Measurements from ENCODE around the gene MEIS3.

MEIS3 gene

GRCh38 chr19:47458672-47459071 lies 39.3 kb upstream of the MEIS3 start (continued):
- no peak for TF ChIP-seq PATZ1 (tag by site-specific recombination; IDR thresholded peaks at IDR 0.05)
- TF ChIP-seq OVOL3 (tag by site-specific recombination; IDR thresholded peaks at IDR 0.05), result no peak
- TF ChIP-seq ZNF280C (tag by site-specific recombination; IDR thresholded peaks at IDR 0.05), result no peak
- no peak for TF ChIP-seq ZNF239 (tag by site-specific recombination; IDR thresholded peaks at IDR 0.05)
- no peak for TF ChIP-seq ZNF23 (tag by site-specific recombination; IDR thresholded peaks at IDR 0.05; ENCODE audit: borderline replicate concordance)
- no peak for TF ChIP-seq ZNF26 (tag by site-specific recombination; IDR thresholded peaks at IDR 0.05)

GRCh38 chr19:47456721-47457474 lies 37.6 kb upstream of the MEIS3 start:
- no peaks in the 10 kb centered on the region for H3K4me1 ChIP-seq (ENCODE audit: control insufficient read depth, insufficient read depth, low read length)
- H3K27ac ChIP-seq (ENCODE audit: extremely low read depth, low read depth, low read length), result no peak overlapping the region
- no peaks in the 10 kb centered on the region for H3K36me3 ChIP-seq (ENCODE audit: control insufficient read depth in 2 of 2, insufficient read depth in 1 of 2, low read length in 2 of 2)
- H3K9me3 ChIP-seq (ENCODE audit: control insufficient read depth, insufficient read depth, low read depth, low read length), result no peaks in the 10 kb centered on the region
- ChIA-PET POLR2A (interaction anchor here (1.0 kb wide), 1 partner anchor 19 kb away, joined by 4 read pairs; no protein-coding TSS in a partner anchor), CTCF (no interaction called here)
- H3K4me3 ChIP-seq (ENCODE audit: low read depth, low read length), result no peak overlapping the region
- TF ChIP-seq ZNF776 (tag by site-specific recombination; IDR thresholded peaks at IDR 0.05; ENCODE audit: borderline replicate concordance) (no peak), ZNF23 (tag by site-specific recombination; IDR thresholded peaks at IDR 0.05; ENCODE audit: borderline replicate concordance) (no peak), ZEB2 (tag by site-specific recombination; IDR thresholded peaks at IDR 0.05) (no peak), ZBTB48 (tag by site-specific recombination; IDR thresholded peaks at IDR 0.05) (no peak), ZBTB11 (tag by site-specific recombination; conservative IDR thresholded peaks at IDR 0.05; ENCODE audit: low read depth) (no peak), ZNF211 (tag by site-specific recombination; IDR thresholded peaks at IDR 0.05; ENCODE audit: low read depth) (no peak), ZNF792 (tag by site-specific recombination; IDR thresholded peaks at IDR 0.05) (no peak), SCRT1 (tag by site-specific recombination; IDR thresholded peaks at IDR 0.05; ENCODE audit: borderline replicate concordance) (no peak), KLF16 (tag by site-specific recombination; IDR thresholded peaks at IDR 0.05) (no peak), ZNF202 (tag by site-specific recombination; IDR thresholded peaks at IDR 0.05; ENCODE audit: borderline replicate concordance) (no peak), BCL11A (tag by site-specific recombination; IDR thresholded peaks at IDR 0.05; ENCODE audit: low read depth) (no peak), ZNF16 (tag by site-specific recombination; IDR thresholded peaks at IDR 0.05; ENCODE audit: low read depth) (no peak), HOXD13 (CRISPR knock-in tag; IDR thresholded peaks at IDR 0.05; ENCODE audit: borderline replicate concordance) (no peak), ZSCAN5A (tag by site-specific recombination; IDR thresholded peaks at IDR 0.05) (no peak), ZBTB10 (tag by site-specific recombination; IDR thresholded peaks at IDR 0.05) (no peak)

Measured in HEK293 (cell line).